GM12878 (cell line): Measurements from ENCODE around the gene MEF2C. TPM values are rescaled to one million over a fixed set of nuclear protein-coding genes. Genes with fewer than 3 reads are reported as not detected.
A peak's percentile ranks its signal among the peaks of the same experiment; 100 is the strongest.

Experiments used
- ATAC-seq: fragments of 200-7000 bp; cut with Tn5 transposase; 3 replicates; pipeline ENCODE4 v1.9.1; 2020; ENCODE audit warnings: mild to moderate bottlenecking, moderate library complexity
- BruUV-seq: library from RNA; stranded (reverse); fragments of 400-500 nt; replicated peaks from 2 replicates; lab custom pipeline; 2021; lab: Mats Ljungman, UMichigan
- CTCF ChIA-PET: fragments of 300-600 bp; sonication (Branson Sonifier 250); formaldehyde crosslinking; extraction: SDS; loops from one replicate; lab custom pipeline; 2021; ENCODE audit warnings: inconsistent platforms; lab: Yijun Ruan, JAX
- POLR2A ChIA-PET: fragments of 350-600 bp; formaldehyde crosslinking; extraction: SDS; loops from one replicate; lab custom pipeline; 2021; ENCODE audit warnings: inconsistent platforms; lab: Charles Lee
- RAD21 ChIA-PET: fragments of 300-600 bp; sonication (Branson Sonifier 250); formaldehyde crosslinking; loops from one replicate; lab custom pipeline; 2023; ENCODE audit warnings: antibody characterized with exemption; ENCODE audit not compliant: unreplicated experiment; lab: Charles Lee
- SMC1A ChIA-PET: fragments of 300-600 bp; sonication (Branson Sonifier 250); formaldehyde crosslinking; loops from one replicate; lab custom pipeline; 2023; ENCODE audit not compliant: unreplicated experiment, uncharacterized antibody; lab: Charles Lee
- DNase-seq: peaks from one replicate; pipeline ENCODE4 v3.0.0-alpha.2; 2011; ENCODE audit warnings: low read depth, low spot score
- FAIRE-seq: peaks from 3 replicates; lab custom pipeline; 2011; peaks lifted over from hg19 to GRCh38; lab: Jason Lieb, UNC
- H2AFZ ChIP-seq: 2 replicates; pipeline ENCODE4 v1.6.0; 2011; ENCODE audit warnings: low read depth, low read length, control low read depth; ENCODE audit not compliant: control insufficient read depth
- H3K27ac ChIP-seq: 2 replicates; pipeline ENCODE4 v1.5.1; 2011; ENCODE audit warnings: control low read depth; ENCODE audit not compliant: control insufficient read depth, insufficient read depth
- H3K27me3 ChIP-seq, 2 experiments: replicated peaks in 1 of 2; 2 replicates each; pipeline versions ENCODE4 v1.6.0 to v1.6.1; 2011; ENCODE audit warnings: low read length in 1 of 2; ENCODE audit not compliant: control insufficient read depth in 2 of 2, insufficient read depth in 2 of 2
- H3K36me3 ChIP-seq, 2 experiments: 2 replicates each; pipeline ENCODE4 v1.5.1; 2011; ENCODE audit warnings: low read length in 1 of 2; ENCODE audit not compliant: control insufficient read depth in 2 of 2, insufficient read depth in 2 of 2
- H3K4me1 ChIP-seq: 2 replicates; pipeline ENCODE4 v1.6.1; 2011; ENCODE audit warnings: mild to moderate bottlenecking, low read length, moderate library complexity, mixed read lengths; ENCODE audit not compliant: control insufficient read depth, insufficient read depth
- H3K4me2 ChIP-seq: 2 replicates; pipeline ENCODE4 v1.6.0; 2011; ENCODE audit warnings: control low read depth; ENCODE audit not compliant: control insufficient read depth, insufficient read depth
- H3K4me3 ChIP-seq: fragments of 200-600 bp; sonication (generic); 2 replicates; pipeline ENCODE4 v1.5.1; 2016
- H3K79me2 ChIP-seq: 2 replicates; pipeline ENCODE4 v1.6.0; 2011; ENCODE audit warnings: low read length; ENCODE audit not compliant: control insufficient read depth, insufficient read depth
- H3K9ac ChIP-seq: 2 replicates; pipeline ENCODE4 v1.8.0; 2011; ENCODE audit warnings: low read length, control low read depth, mixed read lengths; ENCODE audit not compliant: control insufficient read depth, insufficient read depth
- H3K9me3 ChIP-seq: replicated peaks from 3 replicates; pipeline ENCODE4 v1.5.1; 2011; ENCODE audit warnings: mild to moderate bottlenecking, low read length; ENCODE audit not compliant: control insufficient read depth, insufficient read depth
- H4K20me1 ChIP-seq: 2 replicates; pipeline ENCODE4 v1.6.0; 2011; ENCODE audit not compliant: control insufficient read depth, insufficient read depth
- ETV6 ChIP-seq, 2 experiments: fragments of 450-650 bp in 1 of 2; IDR thresholded peaks in 1 of 2; conservative IDR thresholded peaks in 1 of 2; 2 replicates each; pipeline ENCODE4 v1.6.1; 2014; ENCODE audit warnings: antibody characterized with exemption in 1 of 2, borderline replicate concordance in 1 of 2, low read depth in 1 of 2, mild to moderate bottlenecking in 1 of 2, moderate library complexity in 1 of 2
- FOXM1 ChIP-seq: IDR thresholded peaks from 2 replicates; pipeline ENCODE4 v1.6.1; 2012; ENCODE audit warnings: low read depth, mild to moderate bottlenecking, inconsistent platforms, low read length, moderate library complexity
- HDAC6 ChIP-seq: fragments of 200-600 bp; sonication (generic); IDR thresholded peaks from one replicate; pipeline ENCODE4 v1.8.0; 2017; ENCODE audit warnings: antibody characterized with exemption; ENCODE audit not compliant: unreplicated experiment
- IRF4 ChIP-seq: IDR thresholded peaks from 2 replicates; pipeline ENCODE4 v1.6.1; 2011; ENCODE audit warnings: low read depth, low read length
- JUNB ChIP-seq: IDR thresholded peaks from 2 replicates; pipeline ENCODE4 v1.6.1; 2016; ENCODE audit warnings: antibody characterized with exemption, mild to moderate bottlenecking
- RUNX3 ChIP-seq: IDR thresholded peaks from 2 replicates; pipeline ENCODE4 v1.6.1; 2012; ENCODE audit warnings: low read length, inconsistent platforms
- TCF7 ChIP-seq: IDR thresholded peaks from 2 replicates; pipeline ENCODE4 v1.6.1; 2014; ENCODE audit warnings: antibody characterized with exemption, borderline replicate concordance
- ZZZ3 ChIP-seq: IDR thresholded peaks from 2 replicates; pipeline ENCODE4 v1.6.1; 2011; ENCODE audit warnings: low read depth; ENCODE audit not compliant: control insufficient read depth, insufficient read length
- WGBS: methylation state at CpG from one replicate; pipeline ENCODE4 v1.1.6; 2016; ENCODE audit warnings: low lambda C conversion rate; ENCODE audit not compliant: insufficient replicate concordance, insufficient coverage; ENCODE audit errors: missing lambda C conversion rate; 5-methylcytosine and 5-hydroxymethylcytosine counted together
- in situ Hi-C: fragments of 300-500 bp; cut with MboI; formaldehyde crosslinking; loops from 9 replicates; pipeline ENCODE4 v1.14.3; 2018; ENCODE audit warnings: mixed read lengths
- intact Hi-C: fragments of 100-400 bp; cut with micrococcal nuclease; formaldehyde crosslinking; loops from one replicate; pipeline ENCODE4 v1.14.2; 2022; ENCODE audit not compliant: unreplicated experiment
- polyA plus RNA-seq, 11 experiments: library from polyadenylated mRNA; depleted of rRNA in 4 of 11; unstranded in 6 of 11; stranded (reverse) in 5 of 11; fragments of >200 nt; fragmentation: Nextera tagmentation in 4 of 11; fragmentation: Illumina TruSeq in 1 of 11; extraction: Ambion mirVana in 4 of 11; extraction: Trizol in 1 of 11; gene quantifications; 1 replicate in 1 of 11; 2 replicates in 10 of 11; pipeline versions ENCODE4 v1.2.1 to v1.2.3, GENCODE V29; 2011 to 2016; ENCODE audit warnings: inconsistent platforms in 2 of 11, missing spikeins in 2 of 11, low read depth in 1 of 11
- total RNA-seq, 4 experiments: library from RNA; depleted of rRNA in 3 of 4; stranded (reverse); fragments of >200 nt in 3 of 4; fragmentation: Illumina TruSeq in 1 of 4; extraction: Trizol in 1 of 4; gene quantifications; 2 replicates each; pipeline versions ENCODE4 v1.2.1 to v1.2.3, GENCODE V29; 2013 to 2021

The MEF2C gene
- total and polyA plus RNA-seq, 10 of the 15 experiments (the other 5 are each of a cell fraction or from before 2014, with no cell fraction given) = 104 to 225 (median 180) TPM

GRCh38 chr5:88827997-88828396 lies 55.0 kb downstream of the MEF2C start:
- Histone ChIP-seq H3K27ac (peak overlapping the region; percentile 80), H3K4me1 (peaks cover 32% of the 10 kb centered on the region), H2AFZ (no peak overlapping the region), H3K9me3 (no peaks in the 10 kb centered on the region), H4K20me1 (no peaks in the 10 kb centered on the region), H3K27me3 (no peaks in the 10 kb centered on the region)
- ATAC-seq (peak; percentile 2), DNase-seq (no peak), FAIRE-seq (peak; percentile 18)
- RAD21 ChIA-PET = interaction anchor here (1.1 to 16.1 kb wide), 9 partner anchors 9 to 1333 kb away, joined by 3 to 594 read pairs (median 15); no protein-coding TSS in a partner anchor
- POLR2A ChIA-PET = interaction anchor here (1.1 to 3.8 kb wide), 4 partner anchors 9 to 95 kb away, joined by 3 to 39 read pairs (median 5); no protein-coding TSS in a partner anchor
- BruUV-seq = no TSS peak
- peak; percentile 45; the same call in 1 of the 2 replicates for TF ChIP-seq FOXM1
- no peak for TF ChIP-seq ZZZ3
- 0 out of 2 replicates have a peak, but pooled peaks have one; percentile 16 for TF ChIP-seq IRF4
- no peak for TF ChIP-seq HDAC6
- peak; percentile 73 for TF ChIP-seq JUNB
- TF ChIP-seq RUNX3 = peak; percentile 90
- TF ChIP-seq TCF7 = peak; percentile 65; the same call in 1 of the 2 replicates
- peak in 1 of 2 experiments; percentile 61; a peak in 1 of 4 replicates for TF ChIP-seq ETV6 (conservative IDR thresholded peaks at IDR 0.05 in 1 of 2, IDR thresholded peaks at IDR 0.05 in 1 of 2; ENCODE audit: borderline replicate concordance in 1 of 2, low read depth in 1 of 2)
- TF ChIP-seq, all 136 proteins: peak for 6
- H3K4me3 ChIP-seq = peak overlapping the region; percentile 27; the same call in 1 of the 2 replicates
- in situ Hi-C loops = loop anchor here (10.0 kb wide), 1 partner anchor 93 kb away; no protein-coding TSS in a partner anchor
- intact Hi-C loops = loop anchor here (1.0 to 10.0 kb wide), 9 partner anchors 55 to 1437 kb away; partner anchors contain the start of gene MEF2C
- WGBS = 0% methylated on average over 1 of the region's 1 CpG
- H3K36me3 ChIP-seq = peaks cover 0 to under 1% of the 10 kb centered on the region in 2 experiments; a peak in 1 of 4 replicates
- ChIA-PET CTCF (interaction anchor here (0.8 to 3.6 kb wide), 6 partner anchors 9 to 99 kb away, joined by 3 to 37 read pairs (median 10); no protein-coding TSS in a partner anchor), SMC1A (interaction anchor here (0.7 to 24.1 kb wide), 10 partner anchors 9 to 242 kb away, joined by 3 to 591 read pairs (median 7); partner anchors contain the start of gene MEF2C)
- peak overlapping the region; percentile 87 for H3K4me2 ChIP-seq
- H3K79me2 ChIP-seq = peaks cover 99% of the 10 kb centered on the region
- H3K9ac ChIP-seq = peak overlapping the region; percentile 21; the same call in 1 of the 2 replicates
